GM18907 (cell line): ENCODE measurements around the gene ANKRD17.

Experiments used
- ATAC-seq: cut with Tn5 transposase; IDR thresholded peaks from one replicate; pipeline ENCODE4 v1.9.1; 2021; ENCODE audit warnings: mild to moderate bottlenecking, moderate library complexity; ENCODE audit not compliant: unreplicated experiment

Gene ANKRD17

GRCh38 chr4:73137121-73137520 lies 121.5 kb downstream of the ANKRD17 start:
- ATAC-seq: no peak

GRCh38 chr4:73133784-73134183 lies 124.8 kb downstream of the ANKRD17 start:
- ATAC-seq: no peak

- ATAC-seq: no peak
These were observed 127.3 kb downstream of the ANKRD17 start for GRCh38 chr4:73131281-73131680.

DNA sequence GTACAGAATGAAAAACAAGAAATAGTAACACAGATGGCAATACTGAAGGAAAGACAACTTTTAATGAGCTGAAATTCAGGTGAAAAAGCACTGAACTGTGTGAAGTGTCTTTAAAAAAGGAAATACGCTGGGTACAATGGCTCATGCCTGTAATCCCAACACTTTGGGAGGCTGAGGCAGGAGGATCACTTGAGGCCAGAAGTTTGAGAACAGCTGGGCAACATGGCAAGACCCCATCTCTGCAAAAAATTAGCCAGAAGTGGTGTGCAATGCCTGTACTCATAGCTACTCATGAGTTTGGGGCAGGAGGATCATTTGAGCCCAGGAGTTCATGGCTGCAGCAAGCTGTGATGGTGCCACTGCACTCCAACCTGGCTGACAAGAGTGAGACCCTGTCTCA lies 129.3 kb downstream of the ANKRD17 start:
- no peak for ATAC-seq

DNA sequence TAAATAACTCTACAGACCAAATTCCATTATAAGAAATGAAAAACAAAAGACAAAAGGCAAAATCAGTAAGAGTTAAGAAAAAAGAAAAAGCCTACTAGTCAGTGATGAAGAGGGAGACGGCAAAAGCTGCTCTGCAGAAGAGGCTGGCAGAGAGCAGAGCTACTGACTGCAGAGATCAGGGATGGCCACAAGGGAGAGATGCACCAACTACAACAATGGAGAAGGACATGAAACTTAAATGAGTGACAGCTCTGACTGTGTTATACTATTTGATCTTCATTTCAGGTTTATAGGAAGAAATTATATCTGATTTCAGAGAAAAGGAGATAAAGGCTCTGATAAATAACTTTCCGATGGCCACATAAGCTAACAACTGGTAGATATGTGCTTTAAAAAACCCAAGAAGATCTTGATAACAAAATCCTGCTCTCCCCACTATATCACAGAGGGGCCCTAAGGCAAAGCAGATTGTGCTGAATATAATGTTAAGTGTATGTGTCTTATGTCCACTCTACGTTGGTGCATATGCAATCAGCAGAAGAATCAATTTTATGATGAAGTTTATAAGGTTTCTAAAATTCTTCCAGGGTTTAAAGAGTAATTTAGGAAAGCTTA lies 130.7 kb downstream of the ANKRD17 start:
- peak; percentile 75 for ATAC-seq

DNA sequence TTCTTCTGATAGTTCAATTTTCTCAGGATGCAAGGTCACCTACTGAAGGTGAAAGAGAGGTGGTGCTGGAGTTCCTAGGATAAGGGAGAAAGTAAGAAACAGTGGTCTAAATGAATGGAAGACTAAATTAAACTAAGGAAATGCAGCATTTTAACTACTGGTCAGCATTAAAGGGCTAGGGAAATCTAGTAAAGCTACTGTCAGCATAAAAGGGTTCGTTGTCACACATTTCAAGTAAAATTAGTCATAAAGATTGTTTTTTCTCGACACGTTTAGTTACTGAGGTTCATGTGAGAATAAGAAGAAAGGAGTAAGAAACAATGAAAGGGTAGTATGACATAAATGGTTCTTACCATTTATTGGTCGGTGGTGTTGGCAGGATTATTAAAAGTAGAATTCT lies 149.1 kb downstream of the ANKRD17 start:
- ATAC-seq: no peak

DNA sequence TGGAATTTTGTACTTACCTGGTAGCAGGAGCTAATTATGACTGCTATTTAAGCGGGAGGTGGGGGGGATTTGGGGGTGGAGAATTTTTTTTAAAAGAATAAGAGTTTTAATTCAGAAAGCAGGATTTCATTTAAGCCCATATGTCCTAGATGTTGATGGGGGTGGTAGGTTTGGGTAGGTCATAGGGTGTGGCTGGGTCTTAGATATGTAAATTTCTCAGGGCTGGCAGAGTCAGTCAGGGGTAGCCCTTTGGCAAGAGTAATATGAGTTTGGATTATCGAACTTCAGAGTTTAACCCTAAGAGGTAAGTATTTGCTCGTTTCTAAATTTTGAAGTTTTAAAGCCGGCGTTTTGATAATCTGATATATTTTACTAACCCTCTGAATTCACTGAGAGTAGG lies 153.9 kb downstream of the ANKRD17 start:
- no peak for ATAC-seq

DNA sequence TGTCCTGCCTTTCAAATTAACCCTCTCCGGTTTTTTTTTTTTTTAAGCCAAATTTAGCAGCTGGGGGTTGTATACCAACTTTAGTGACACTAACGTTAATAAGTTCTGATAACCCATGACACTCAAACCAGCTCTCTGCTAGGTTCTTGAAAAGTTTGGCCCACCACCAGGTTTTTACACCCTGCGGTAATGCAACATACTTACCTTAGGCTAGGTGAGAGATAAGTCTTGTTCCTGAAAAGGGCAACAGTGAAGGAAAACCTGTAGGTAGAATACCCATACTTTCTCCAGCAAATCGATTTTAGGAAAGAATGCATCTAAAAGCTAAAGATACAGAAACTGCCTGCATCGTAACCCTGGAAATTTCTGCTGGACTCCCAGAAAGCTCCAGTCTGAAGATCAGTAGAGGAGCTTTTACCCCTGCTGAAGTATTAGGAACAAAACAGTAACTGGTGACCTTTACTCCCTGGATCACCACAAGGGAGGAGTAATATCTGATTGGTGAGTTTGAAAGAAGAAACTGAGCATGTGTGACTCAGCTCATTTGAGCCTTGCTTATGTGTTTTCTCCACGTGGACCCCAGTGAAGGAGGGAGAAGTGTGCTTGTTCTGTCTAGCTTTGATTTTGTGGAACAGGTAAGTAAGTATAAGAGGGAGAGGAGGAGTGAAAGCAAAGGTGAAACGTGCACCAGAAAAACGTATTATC lies 154.6 kb downstream of the ANKRD17 start:
- no peak for ATAC-seq

DNA sequence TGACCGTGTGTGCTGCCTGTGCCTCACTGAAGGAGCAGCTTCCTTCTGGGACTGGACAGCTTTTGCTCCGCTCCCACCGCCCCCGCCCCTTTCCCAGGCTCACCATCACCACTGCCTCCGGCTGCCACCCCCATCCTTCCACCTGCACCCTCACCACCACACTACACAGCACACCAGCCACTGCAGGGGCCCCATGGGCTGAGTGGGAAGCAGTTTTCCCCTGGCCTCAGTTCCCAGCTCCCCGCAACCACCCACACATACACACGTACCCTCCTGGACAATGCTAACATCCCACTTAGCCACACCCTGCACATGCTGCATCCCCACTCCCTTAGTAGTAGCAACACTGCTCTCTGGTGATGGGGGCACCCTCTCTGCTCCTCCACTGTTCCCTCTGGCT lies 159.5 kb downstream of the ANKRD17 start:
- no peak for ATAC-seq

- ATAC-seq: no peak
These were observed 159.9 kb downstream of the ANKRD17 start for GRCh38 chr4:73098713-73099112.

GRCh38 chr4:73098016-73098415 lies 160.6 kb downstream of the ANKRD17 start:
- ATAC-seq: no peak

- ATAC-seq: no peak
These were observed 165.7 kb downstream of the ANKRD17 start for GRCh38 chr4:73092868-73093267.

DNA sequence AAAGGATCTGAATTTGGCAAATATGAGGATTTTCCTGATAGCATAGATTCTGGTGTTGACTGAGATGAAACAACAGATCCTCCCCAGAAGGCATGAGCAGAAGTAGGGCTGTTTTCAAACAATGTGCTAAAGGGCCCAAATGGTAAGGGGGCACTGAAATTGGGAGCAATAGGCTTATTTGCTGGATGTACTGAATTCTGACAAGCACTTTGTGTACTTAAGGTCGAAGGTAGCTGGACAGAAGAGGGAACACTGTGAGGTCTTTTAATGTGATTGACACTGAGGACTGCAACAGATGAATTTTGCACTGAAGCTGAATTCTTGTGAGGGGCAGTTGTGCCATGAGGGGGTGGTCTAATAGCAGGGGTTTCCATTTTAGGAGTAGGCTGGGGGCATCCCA lies 167.9 kb downstream of the ANKRD17 start:
- no peak for ATAC-seq

GRCh38 chr4:73087871-73088270 lies 170.7 kb downstream of the ANKRD17 start:
- ATAC-seq: no peak

DNA sequence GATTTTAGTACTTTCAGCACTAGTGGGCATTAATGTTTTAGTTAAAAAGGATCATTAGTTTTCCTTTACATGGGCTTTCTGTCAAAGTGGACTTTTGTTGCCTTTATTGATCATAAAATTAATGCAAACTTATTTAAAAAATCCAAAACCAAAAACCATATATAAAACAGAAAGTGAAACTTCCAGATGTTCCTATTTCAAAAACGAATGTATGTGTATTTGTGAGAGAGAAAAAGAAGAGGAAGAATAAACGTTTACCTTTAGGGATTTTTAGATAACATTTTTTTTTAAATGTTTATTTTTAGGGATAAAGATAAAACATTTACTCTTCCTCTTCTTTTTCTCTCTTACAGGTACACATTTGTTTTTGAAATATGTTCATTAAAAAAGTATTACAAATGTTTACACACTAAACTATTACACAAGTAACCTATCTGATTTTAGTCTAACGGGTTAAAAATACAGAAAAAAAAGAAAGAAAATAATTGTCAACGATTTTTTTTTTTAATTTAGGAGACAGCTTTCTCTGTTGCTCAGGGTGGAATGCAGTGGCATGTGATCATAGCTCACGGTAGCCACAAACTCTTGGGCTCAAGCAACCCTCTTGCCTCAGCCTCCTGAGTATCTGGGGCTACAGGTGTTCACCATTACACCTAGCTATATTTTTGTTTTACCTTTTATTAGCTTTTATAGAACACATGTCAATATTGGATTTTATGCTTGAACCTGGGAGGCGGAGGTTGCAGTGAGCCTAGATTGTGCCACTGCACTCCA lies 172.3 kb downstream of the ANKRD17 start:
- ATAC-seq: no peak

- ATAC-seq: no peak
These were observed 177.8 kb downstream of the ANKRD17 start for GRCh38 chr4:73080789-73081188.

GRCh38 chr4:73075832-73076231 lies 182.8 kb downstream of the ANKRD17 start:
- no peak for ATAC-seq

GRCh38 chr4:73070074-73070390 lies 188.6 kb downstream of the ANKRD17 start:
- peak; percentile 18 for ATAC-seq

DNA sequence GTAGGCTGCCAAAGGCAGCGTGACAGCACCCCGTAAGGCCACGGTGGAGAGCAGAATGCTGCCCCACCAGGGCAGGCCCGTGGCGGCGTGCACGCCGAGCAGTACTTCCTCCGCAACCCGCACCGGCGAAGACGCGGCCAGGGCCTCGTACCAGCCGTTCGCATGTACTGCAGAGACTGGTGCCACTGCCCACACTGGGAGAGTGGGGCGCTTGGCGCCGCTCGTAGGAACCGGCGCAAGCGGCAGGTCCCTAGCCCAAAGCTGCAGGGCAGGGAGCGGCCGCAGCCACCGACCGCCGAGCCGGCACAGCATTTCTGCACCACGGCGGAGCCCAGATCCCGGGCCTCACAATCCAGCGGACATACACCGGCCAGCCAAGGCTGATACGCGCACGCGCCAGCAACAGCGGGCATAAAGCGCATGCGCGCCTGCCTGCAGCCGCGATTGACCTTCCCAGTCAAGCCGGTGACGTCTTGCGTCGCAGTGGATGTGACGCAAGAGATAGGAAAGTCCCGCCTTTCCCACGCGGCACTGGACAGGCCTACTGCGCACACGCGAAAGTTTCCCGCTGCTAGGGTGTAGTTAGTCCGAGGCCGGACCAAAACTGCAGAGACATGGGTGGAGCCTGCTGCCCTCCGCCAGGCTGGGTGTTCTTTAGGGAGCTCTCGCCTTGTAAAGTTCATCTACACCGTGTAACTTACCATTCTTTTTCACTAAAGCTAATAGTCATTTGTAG lies 189.1 kb downstream of the ANKRD17 start, which contains the start of gene COX18:
TSS of gene COX18 (minus strand) at position 379 of the 736 bp plus-strand sequence. CDS start at position 312, 67 bp downstream.
- peak; percentile 91 for ATAC-seq

GRCh38 chr4:73068491-73069337 lies 189.9 kb downstream of the ANKRD17 start:
- ATAC-seq: peak; percentile 7
